HG02678 (cell line): ENCODE data around the gene PTPRB.
A peak's percentile ranks its signal among the peaks of the same experiment; 100 is the strongest.

Experiments
- ATAC-seq: cut with Tn5 transposase; IDR thresholded peaks from one replicate; pipeline ENCODE4 v1.9.1; 2021; ENCODE audit warnings: mild to moderate bottlenecking, moderate library complexity; ENCODE audit not compliant: unreplicated experiment

The PTPRB gene

GRCh38 chr12:70644861-70645260 is 7.6 kb upstream of the PTPRB start:
- no peak for ATAC-seq

GRCh38 chr12:70643939-70644338 is 6.7 kb upstream of the PTPRB start:
- no peak for ATAC-seq

- ATAC-seq, result no peak
These were observed 4.5 kb upstream of the PTPRB start for GRCh38 chr12:70641691-70642090.

- ATAC-seq, result no peak
These were observed 3.7 kb upstream of the PTPRB start for GRCh38 chr12:70640901-70641300.

- no peak for ATAC-seq
These were observed 2.3 kb upstream of the PTPRB start for GRCh38 chr12:70639535-70639934.

- no peak for ATAC-seq
These were observed 1.6 kb upstream of the PTPRB start for GRCh38 chr12:70638639-70639360.

- no peak for ATAC-seq
These were observed 1.5 kb downstream of the PTPRB start for GRCh38 chr12:70635755-70636154.

GRCh38 chr12:70628701-70629480 is 8.3 kb downstream of the PTPRB start:
- ATAC-seq, result no peak

- ATAC-seq, result no peak
These were observed 9.6 kb downstream of the PTPRB start for GRCh38 chr12:70627677-70628076.

- no peak for ATAC-seq
These were observed 11.0 kb downstream of the PTPRB start for GRCh38 chr12:70626180-70626579.

- no peak for ATAC-seq
These were observed 17.6 kb downstream of the PTPRB start for GRCh38 chr12:70619471-70620152.

GRCh38 chr12:70618371-70618770 is 18.9 kb downstream of the PTPRB start:
- no peak for ATAC-seq

GRCh38 chr12:70617450-70617849 is 19.8 kb downstream of the PTPRB start:
- no peak for ATAC-seq

- ATAC-seq, result no peak
These were observed 21.9 kb downstream of the PTPRB start for GRCh38 chr12:70615174-70615866.

- ATAC-seq, result peak; percentile 52
These were observed 27.3 kb downstream of the PTPRB start for GRCh38 chr12:70609739-70610491.

GRCh38 chr12:70609203-70609602 is 28.0 kb downstream of the PTPRB start:
- no peak for ATAC-seq

- no peak for ATAC-seq
These were observed 29.0 kb downstream of the PTPRB start for GRCh38 chr12:70608184-70608583.

GRCh38 chr12:70607107-70607506 is 30.1 kb downstream of the PTPRB start:
- ATAC-seq, result no peak

- ATAC-seq, result no peak
These were observed 31.3 kb downstream of the PTPRB start for GRCh38 chr12:70605976-70606375.

GRCh38 chr12:70604662-70605061 is 32.6 kb downstream of the PTPRB start:
- no peak for ATAC-seq
